GM12875 (cell line): ENCODE results near the gene MYRF.

Experiments
- H3K4me3 ChIP-seq: one replicate; pipeline ENCODE4 v1.5.1; 2011; ENCODE audit warnings: low read depth, low read length, control low read depth
- CTCF ChIP-seq: IDR thresholded peaks from 2 replicates; pipeline ENCODE4 v1.5.1; 2011; ENCODE audit warnings: low read depth, mild to moderate bottlenecking, control low read depth, inconsistent platforms, low read length, moderate library complexity, borderline replicate concordance; ENCODE audit not compliant: insufficient read depth

Gene MYRF

GRCh38 chr11:61739413-61739812 is 13.0 kb upstream of the MYRF start:
- H3K4me3 ChIP-seq: no peak overlapping the region
- TF ChIP-seq CTCF: no peak

GRCh38 chr11:61739966-61740365 is 12.5 kb upstream of the MYRF start:
- H3K4me3 ChIP-seq: no peak overlapping the region
- TF ChIP-seq CTCF: no peak

- H3K4me3 ChIP-seq: no peak overlapping the region
- no peak for TF ChIP-seq CTCF
Observed at GRCh38 chr11:61742391-61742790, 10.0 kb upstream of the MYRF start.

- no peak overlapping the region for H3K4me3 ChIP-seq
- no peak for TF ChIP-seq CTCF
Observed at GRCh38 chr11:61743486-61744095, 8.8 kb upstream of the MYRF start.

- no peak for TF ChIP-seq CTCF
- H3K4me3 ChIP-seq: no peak overlapping the region
Observed at GRCh38 chr11:61744181-61744580, 8.3 kb upstream of the MYRF start.

- H3K4me3 ChIP-seq: no peak overlapping the region
- TF ChIP-seq CTCF: no peak
Observed at GRCh38 chr11:61744609-61745156, 7.8 kb upstream of the MYRF start.

GRCh38 chr11:61745781-61746441 is 6.5 kb upstream of the MYRF start:
- TF ChIP-seq CTCF: no peak
- no peak overlapping the region for H3K4me3 ChIP-seq
